SH-SY5Y (cell line): ENCODE data around the gene ACTC1.

Experiments
- GATA2 ChIP-seq: IDR thresholded peaks from 2 replicates; pipeline ENCODE4 v1.6.1; 2011; ENCODE audit warnings: mild to moderate bottlenecking, low read depth, low read length
- GATA3 ChIP-seq: IDR thresholded peaks from 2 replicates; pipeline ENCODE4 v1.6.1; 2011; ENCODE audit warnings: low read depth, mild to moderate bottlenecking, low read length, moderate library complexity

DNA sequence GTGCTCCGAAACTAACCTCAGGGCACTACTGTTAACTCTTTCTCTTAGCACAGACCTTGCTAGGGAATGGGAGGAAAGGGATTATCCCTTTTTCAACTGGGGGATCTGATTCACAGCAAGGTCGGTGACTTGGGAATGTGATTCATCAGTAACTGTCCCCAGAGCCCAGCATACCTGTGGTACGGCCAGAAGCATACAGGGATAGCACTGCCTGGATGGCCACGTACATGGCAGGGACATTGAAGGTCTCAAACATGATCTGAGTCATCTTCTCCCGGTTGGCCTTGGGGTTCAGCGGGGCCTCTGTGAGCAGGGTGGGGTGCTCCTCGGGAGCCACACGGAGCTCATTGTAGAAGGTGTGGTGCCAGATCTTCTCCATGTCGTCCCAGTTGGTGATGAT is 2.3 kb downstream of the ACTC1 start:
- no peak for TF ChIP-seq GATA2
- no peak for TF ChIP-seq GATA3
